ENCODE results near the gene LPCAT1.

LPCAT1 gene

GRCh38 chr5:1494780-1495524 is 28.8 kb downstream of the LPCAT1 start:
- DNase-seq, result no peak

GRCh38 chr5:1493941-1494340 is 29.8 kb downstream of the LPCAT1 start:
- DNase-seq, result no peak

- DNase-seq, result no peak
These were observed 30.3 kb downstream of the LPCAT1 start for GRCh38 chr5:1493413-1493812.

GRCh38 chr5:1492757-1493156 is 31.0 kb downstream of the LPCAT1 start:
- DNase-seq, result no peak

GRCh38 chr5:1490376-1490775 is 33.4 kb downstream of the LPCAT1 start:
- no peak for DNase-seq

GRCh38 chr5:1489754-1490153 is 34.0 kb downstream of the LPCAT1 start:
- DNase-seq, result no peak

- no peak for DNase-seq
These were observed 34.7 kb downstream of the LPCAT1 start for GRCh38 chr5:1488882-1489680.

- no peak for DNase-seq
These were observed 36.5 kb downstream of the LPCAT1 start for GRCh38 chr5:1487079-1487764.

GRCh38 chr5:1486271-1486670 is 37.5 kb downstream of the LPCAT1 start:
- no peak for DNase-seq

- no peak for DNase-seq
These were observed 38.1 kb downstream of the LPCAT1 start for GRCh38 chr5:1485579-1486118.

- DNase-seq, result no peak
These were observed 38.8 kb downstream of the LPCAT1 start for GRCh38 chr5:1484730-1485578.

- DNase-seq, result no peak
These were observed 39.7 kb downstream of the LPCAT1 start for GRCh38 chr5:1483856-1484729.

GRCh38 chr5:1483064-1483463 is 40.7 kb downstream of the LPCAT1 start:
- no peak for DNase-seq

GRCh38 chr5:1481959-1482331 is 41.8 kb downstream of the LPCAT1 start:
- DNase-seq, result no peak

- DNase-seq, result no peak
These were observed 42.3 kb downstream of the LPCAT1 start for GRCh38 chr5:1481266-1481958.

GRCh38 chr5:1480806-1481205 is 43.0 kb downstream of the LPCAT1 start:
- no peak for DNase-seq

GRCh38 chr5:1480217-1480616 is 43.5 kb downstream of the LPCAT1 start:
- DNase-seq, result no peak

GRCh38 chr5:1479581-1480188 is 44.1 kb downstream of the LPCAT1 start:
- no peak for DNase-seq

- DNase-seq, result no peak
These were observed 44.7 kb downstream of the LPCAT1 start for GRCh38 chr5:1479066-1479465.

GRCh38 chr5:1478271-1479035 is 45.3 kb downstream of the LPCAT1 start:
- DNase-seq, result peak; percentile 15
